Forelimb muscle (tissue), 1 donor: ENCODE data around the gene CCDC177. TPM values are rescaled to one million over a fixed set of nuclear protein-coding genes. Genes with fewer than 3 reads are reported as not detected.

Source experiments
- DNase-seq: peaks from one replicate; pipeline ENCODE4 v3.0.0-alpha.2; 2013; ENCODE audit warnings: low read depth
- polyA plus RNA-seq: library from polyadenylated mRNA; unstranded; fragments of 120-200 nt; gene quantifications from one replicate; pipeline ENCODE4 v1.2.1, GENCODE V29; 2013; ENCODE audit not compliant: insufficient read length

The CCDC177 gene
- polyA plus RNA-seq, 1 donor, result not detected

DNA sequence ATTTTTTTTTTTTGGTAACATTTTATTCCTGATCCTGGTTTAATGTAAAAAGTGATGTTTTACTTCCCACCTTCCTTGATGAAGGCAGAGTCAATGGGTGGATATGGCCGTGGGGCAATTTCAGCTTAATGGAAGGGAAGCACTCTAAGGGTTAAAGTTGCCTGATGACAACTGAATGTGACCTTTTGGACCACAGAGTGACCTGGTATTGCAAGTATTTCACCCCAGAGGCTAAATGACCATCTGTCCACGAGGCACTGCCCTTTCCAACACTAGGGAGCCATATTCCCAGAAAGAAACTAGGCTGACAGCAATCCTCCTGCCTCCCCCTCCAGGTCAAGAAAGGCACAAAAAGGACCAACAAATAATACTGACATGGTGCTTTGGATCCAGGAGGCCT is 4.8 kb downstream of the CCDC177 start:
- DNase-seq, result no peak

DNA sequence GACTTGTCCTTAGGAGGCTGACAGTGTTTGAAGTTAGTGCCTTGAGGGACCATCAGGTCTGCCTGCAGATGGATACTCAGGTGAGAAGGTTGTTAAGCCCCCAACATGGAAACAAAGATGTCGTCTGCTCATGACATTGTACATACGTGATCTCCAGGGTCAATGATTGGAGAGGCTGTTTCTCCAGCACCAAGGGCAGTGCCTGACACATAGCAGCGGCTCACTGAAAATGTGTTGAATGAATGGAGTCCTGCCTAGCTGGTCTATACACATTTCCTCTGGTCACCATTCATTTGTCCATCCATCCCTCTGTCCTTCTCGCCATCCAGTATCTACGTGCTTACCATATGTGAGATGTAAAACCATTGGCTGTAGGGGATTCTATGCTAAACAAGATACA is 7.1 kb downstream of the CCDC177 start:
- no peak for DNase-seq

GRCh38 chr14:69561893-69562292 is 12.8 kb downstream of the CCDC177 start:
- no peak for DNase-seq

DNA sequence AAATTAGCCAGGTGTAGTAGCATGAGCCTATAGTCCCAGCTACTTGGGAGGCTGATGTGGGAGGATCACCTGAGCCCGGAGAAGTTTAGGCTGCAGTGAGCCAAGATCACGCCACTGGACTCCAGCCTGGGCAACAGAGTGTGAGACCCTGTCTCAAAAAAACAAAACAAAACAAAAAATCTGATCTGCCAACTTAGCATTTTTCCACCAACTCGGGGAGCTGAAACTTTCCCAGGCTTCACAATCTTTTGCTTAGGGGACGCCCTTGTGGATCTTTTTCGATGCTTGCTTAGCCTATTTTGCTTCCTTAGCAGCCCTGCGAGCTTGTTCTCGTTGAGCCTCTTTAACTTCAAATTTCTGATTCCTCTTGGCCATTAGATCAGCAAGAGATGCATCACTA is 13.8 kb downstream of the CCDC177 start:
- DNase-seq, result no peak

- DNase-seq, result no peak
Measured at GRCh38 chr14:69559581-69560011, 15.1 kb downstream of the CCDC177 start.

- DNase-seq, result no peak
Measured at GRCh38 chr14:69558774-69559173, 15.9 kb downstream of the CCDC177 start.

DNA sequence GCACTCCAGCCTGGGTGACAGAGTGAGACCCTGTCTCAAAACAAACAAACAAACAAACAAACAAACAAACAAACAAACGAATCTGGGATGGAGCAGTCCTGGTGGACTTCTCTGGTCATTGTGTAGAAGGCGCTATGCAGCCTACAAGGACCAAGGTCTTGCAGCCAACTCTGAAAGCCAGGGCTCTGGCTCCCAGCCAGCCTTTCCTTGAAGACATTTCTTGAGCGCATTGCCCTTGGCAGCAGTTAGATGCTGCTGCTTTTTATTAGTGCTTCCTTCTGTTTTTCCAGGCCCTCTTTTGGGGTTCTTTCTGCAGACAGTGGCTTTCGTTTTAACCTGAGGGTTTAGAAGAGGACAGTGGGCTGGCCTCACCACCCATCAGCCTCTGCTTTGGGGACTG is 20.2 kb downstream of the CCDC177 start:
- DNase-seq, result no peak

DNA sequence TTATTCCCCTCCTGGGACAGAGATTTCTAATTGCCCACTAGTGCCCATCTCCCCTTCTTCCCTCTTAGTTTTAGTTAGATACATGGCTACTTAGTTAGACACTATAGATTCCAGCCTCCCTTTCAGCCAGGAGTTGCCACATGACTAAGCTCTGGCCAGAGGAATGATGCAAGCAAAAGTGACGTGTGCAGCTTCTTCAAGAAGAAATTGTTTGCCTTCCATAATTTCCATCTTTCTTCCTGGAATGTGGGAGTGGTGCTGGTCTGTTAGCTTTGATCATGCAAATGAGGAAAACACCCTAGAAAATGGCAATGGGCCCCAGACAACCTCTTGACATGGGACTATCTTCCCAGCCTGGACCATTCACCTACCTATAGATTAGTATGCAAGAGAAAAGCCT is 21.4 kb downstream of the CCDC177 start:
- no peak for DNase-seq

DNA sequence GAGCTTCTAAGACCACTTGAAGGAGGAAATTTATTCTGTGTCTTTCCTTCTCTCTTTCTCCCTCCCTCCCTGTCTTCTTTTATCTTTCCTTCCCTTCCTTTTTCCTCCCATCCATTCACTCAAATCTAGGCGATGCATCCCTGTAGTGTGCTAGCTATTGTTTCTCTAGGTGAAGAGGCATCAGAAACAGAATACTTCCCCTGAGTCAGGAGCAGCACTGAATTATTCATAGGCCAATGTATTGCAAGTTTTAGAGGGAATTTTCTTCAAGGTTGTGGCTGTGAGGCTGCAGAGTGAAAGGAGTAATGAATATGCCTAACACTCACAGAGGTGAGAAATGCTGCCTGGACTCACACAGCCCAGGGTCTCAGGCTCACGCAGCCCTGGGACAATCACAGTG is 23.2 kb downstream of the CCDC177 start:
- no peak for DNase-seq

GRCh38 chr14:69548566-69548965 is 26.1 kb downstream of the CCDC177 start:
- DNase-seq, result no peak

- no peak for DNase-seq
Measured at GRCh38 chr14:69547701-69548348, 26.8 kb downstream of the CCDC177 start.

DNA sequence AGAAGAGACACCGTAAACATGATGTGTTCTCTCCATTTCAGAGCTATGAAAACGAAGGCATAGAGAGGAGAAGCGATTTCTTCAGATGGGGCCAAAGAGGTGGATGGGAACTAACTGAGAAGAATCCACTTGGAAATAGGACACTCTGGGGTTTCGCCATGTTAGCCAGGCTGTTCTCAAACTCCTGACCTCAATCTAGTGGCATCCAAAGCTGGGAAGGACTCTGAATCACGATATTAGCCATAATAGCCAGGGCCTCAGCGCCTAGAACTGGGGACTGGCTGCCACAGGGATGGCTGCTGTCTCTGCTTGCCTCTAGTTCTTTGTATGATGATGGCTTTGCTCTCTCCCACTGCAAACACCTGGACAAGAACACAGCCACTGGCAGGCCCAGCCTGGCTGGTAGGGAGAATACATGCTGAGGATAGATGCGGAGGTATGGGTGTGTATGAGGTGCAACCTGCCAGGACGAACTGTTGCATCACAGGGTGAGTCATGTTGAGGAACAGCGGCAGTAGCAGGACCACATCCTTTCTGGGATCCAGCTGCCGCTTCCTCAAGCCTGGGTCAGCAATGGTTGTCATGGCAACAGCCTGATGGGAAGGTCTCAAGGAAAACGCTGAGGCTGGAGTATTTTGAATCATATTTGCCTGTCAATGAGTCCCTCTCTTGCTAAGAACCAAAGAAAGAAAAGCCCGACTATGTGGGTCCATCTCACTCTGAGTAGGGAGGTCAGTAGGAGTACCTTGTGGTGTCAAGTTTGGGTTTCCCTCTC is 31.1 kb downstream of the CCDC177 start:
- DNase-seq, result no peak

- DNase-seq, result no peak
Measured at GRCh38 chr14:69542311-69542710, 32.4 kb downstream of the CCDC177 start.

DNA sequence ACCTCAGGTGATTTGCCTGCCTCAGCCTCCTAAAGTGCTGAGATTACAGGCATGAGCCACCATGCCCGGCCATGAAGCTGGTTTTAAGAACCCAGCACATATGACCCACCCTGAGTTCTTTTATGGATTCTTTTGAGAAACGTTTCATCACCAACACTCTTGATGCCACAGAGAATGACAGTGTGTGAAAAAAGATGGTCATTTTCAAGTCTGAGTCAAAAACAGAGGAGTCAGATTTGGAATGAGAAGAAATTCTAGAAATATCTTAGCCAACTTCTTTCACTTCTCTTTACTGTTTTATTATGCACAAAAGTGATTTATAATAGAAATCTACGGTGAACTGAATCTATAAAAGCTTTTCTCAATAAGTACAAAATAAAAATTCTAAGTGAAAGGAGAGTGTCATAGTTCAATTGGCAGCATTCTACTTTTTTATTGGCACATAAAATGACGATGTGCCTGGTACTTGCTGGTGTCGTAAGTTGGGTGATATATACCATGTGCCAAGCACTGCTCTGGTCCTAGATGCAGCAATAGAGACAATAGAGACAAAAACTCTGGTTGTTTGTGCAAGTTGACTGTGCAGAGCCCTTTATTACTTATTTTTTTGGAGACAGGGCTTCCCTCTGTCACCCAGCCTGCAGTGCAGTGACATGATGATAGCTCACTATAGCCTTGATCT is 33.9 kb downstream of the CCDC177 start:
- no peak for DNase-seq

DNA sequence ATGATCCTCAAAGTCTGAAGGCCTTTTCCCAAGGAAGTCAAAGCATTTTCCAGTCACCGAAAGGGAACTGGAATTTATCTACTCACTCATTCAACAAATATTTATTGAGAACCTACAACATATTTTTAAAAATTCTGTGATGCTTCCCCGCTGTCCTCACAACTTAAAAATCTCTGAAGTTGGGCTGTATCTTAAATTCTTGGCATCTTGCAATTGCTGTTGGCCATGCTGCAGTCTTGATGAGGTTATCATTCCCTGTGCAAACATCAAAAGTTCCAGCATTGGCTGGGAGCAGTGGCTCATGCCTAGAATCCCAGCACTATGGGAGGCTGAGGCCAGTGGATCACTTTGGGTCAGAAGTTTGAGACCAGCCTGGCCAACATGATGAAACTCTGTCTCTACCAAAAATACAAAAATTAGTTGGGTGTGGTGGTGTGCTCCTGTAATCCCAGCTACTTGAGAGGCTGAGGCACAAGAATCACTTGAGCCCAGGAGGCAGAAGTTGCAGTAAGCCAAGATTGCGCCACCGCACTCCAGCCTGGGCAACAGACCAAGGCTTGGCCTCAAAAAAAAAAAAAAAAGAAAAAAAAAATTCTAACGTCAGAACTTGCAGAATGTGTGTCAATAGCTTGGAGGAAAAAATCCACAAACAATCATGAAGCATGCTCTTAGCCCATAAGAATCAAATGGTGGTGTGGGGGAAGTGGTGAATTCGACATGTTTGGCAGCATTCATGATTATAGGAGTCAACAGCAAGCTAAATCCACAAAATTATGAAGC is 34.9 kb downstream of the CCDC177 start:
- no peak for DNase-seq

DNA sequence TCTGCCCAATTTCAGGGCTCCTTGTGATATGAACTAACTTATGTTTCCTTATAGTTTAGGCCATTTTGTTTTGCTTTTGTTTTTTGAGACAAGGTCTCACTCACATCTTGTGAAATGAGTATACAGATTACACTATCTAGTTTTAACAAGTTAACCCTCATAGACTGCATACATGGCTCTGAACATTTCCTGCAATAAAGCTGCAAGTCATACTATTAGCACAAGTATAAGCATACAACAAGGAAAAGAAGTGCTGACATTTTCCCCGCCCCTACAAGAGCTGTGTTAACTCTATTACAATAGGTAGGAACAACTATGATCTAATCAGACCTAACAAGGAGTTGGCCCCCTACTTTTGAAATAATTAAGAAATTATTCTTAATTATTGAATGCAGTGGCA is 35.9 kb downstream of the CCDC177 start:
- DNase-seq, result no peak

GRCh38 chr14:69537900-69538299 is 36.8 kb downstream of the CCDC177 start:
- DNase-seq, result no peak

DNA sequence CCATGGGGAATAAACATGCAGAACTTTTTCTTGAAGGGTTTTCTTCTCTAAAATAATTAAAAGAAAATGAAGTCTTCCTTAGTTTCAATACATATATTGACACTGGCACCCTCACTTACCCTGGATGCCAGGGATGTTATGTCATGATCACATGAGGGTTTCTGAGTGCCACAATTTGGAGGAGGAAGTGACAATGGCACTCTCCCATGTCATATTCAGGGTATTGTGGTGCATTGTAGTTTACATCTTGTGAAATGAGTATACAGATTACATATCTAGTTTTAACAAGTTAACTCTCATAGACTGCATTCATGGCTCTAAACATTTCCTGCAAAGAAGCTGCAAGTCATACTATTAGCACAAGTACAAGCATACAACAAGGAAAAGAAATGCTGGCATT is 37.7 kb downstream of the CCDC177 start:
- DNase-seq, result no peak

DNA sequence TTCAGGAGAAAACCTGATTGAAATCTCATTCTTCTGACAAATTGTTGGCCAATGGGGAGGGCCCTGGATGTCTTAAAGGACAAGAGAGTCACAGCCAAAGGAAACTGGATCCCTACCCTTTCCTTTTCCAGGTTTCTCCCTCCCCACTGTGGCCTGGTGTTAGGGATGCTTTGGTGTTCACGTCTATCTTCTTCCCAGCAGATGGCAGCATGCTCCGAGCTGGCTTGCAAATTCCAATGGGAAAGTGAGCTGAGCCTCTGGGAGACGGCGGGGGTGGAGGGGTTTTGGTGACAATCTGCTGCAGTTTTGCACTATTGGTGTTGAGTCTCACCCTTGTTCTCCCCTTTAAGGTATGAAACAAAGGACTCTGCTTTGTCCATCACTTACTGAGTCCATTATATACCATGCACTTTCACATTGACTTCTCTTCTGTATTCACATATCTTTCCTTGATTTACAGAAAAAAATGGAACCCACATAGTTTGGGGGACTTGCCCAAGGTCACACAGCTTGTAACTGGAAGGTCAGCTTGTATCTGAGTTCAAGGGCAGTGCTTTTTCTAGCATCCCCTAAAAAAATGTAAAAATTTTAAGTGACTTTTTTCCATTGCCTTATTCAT is 39.3 kb downstream of the CCDC177 start:
- no peak for DNase-seq

GRCh38 chr14:69532561-69533340 is 41.9 kb downstream of the CCDC177 start:
- no peak for DNase-seq

- DNase-seq, result no peak
Measured at GRCh38 chr14:69531135-69531534, 43.5 kb downstream of the CCDC177 start.
